Gastroesophageal sphincter (tissue), 4 donors: ENCODE measurements around the gene MAP3K9. TPM values are rescaled to one million over a fixed set of nuclear protein-coding genes. Genes with fewer than 3 reads are reported as not detected.

Experiments
- ATAC-seq: fragments of 150-250 bp; one replicate; pipeline ENCODE4 v1.9.1; 2016; ENCODE audit warnings: mild to moderate bottlenecking, moderate library complexity
- H3K27ac ChIP-seq, 4 donors: fragments of 200-600 bp; sonication (generic) in 3 of 4; 1 replicate in 3 of 4; 2 replicates in 1 of 4; pipeline ENCODE4 v1.5.1; 2016 to 2019
- H3K27me3 ChIP-seq: fragments of 200-600 bp; sonication (generic); one replicate; pipeline ENCODE4 v1.5.1; 2019
- H3K36me3 ChIP-seq, 2 donors: fragments of 200-600 bp; sonication (generic); one replicate each; pipeline ENCODE4 v1.5.1; 2019; ENCODE audit warnings: control low read depth in 1 of 2
- H3K4me1 ChIP-seq, 3 donors: fragments of 200-600 bp; sonication (generic); 1 replicate in 2 of 3; 2 replicates in 1 of 3; pipeline ENCODE4 v1.5.1; 2016 to 2019; ENCODE audit warnings: control low read depth in 2 of 3
- H3K4me3 ChIP-seq, 2 donors: fragments of 200-600 bp; sonication (generic); one replicate each; pipeline ENCODE4 v1.5.1; 2019; ENCODE audit warnings: mild to moderate bottlenecking in 1 of 2, moderate library complexity in 1 of 2
- H3K9me3 ChIP-seq, 3 donors: fragments of 200-600 bp; sonication (generic); one replicate each; pipeline ENCODE4 v1.5.1; 2017 to 2019; ENCODE audit warnings: control low read depth in 2 of 3
- EP300 ChIP-seq: sonication (generic); formaldehyde crosslinking; IDR thresholded peaks from one replicate; pipeline ENCODE4 v1.6.1; 2017; ENCODE audit warnings: antibody characterized with exemption, mild to moderate bottlenecking
- POLR2A ChIP-seq, 2 donors: fragments of 450-650 bp; IDR thresholded peaks; one replicate each; pipeline ENCODE4 v1.6.1; 2017; ENCODE audit warnings: antibody characterized with exemption in 2 of 2, mild to moderate bottlenecking in 2 of 2, moderate library complexity in 1 of 2
- POLR2AphosphoS5 ChIP-seq: sonication (generic); formaldehyde crosslinking; IDR thresholded peaks from one replicate; pipeline ENCODE4 v1.6.1; 2017; ENCODE audit warnings: antibody characterized with exemption
- WGBS, 2 donors: methylation state at CpG; one replicate each; pipeline ENCODE4 v1.1.5; 2018; ENCODE audit warnings: low coverage in 1 of 2; 5-methylcytosine and 5-hydroxymethylcytosine counted together
- total RNA-seq, 4 donors: library from RNA; depleted of rRNA; stranded (reverse); fragments of >200 nt; gene quantifications; one replicate each; pipeline ENCODE4 v1.1.0, GENCODE V29; 2016
- TF ChIP-seq, protein P1 (sequence below), 4 experiments: fragments of 200-600 bp in 2 of 4; fragments of 450-650 bp in 2 of 4; sonication (generic) in 1 of 4; IDR thresholded peaks; one replicate each; pipeline ENCODE4 v1.5.1; 2017 to 2019; ENCODE audit warnings: antibody characterized with exemption in 4 of 4, mild to moderate bottlenecking in 2 of 4, moderate library complexity in 2 of 4

MAP3K9 gene
- total RNA-seq, 4 donors from 2014 or later, result 0.62 to 2.4 (median 0.97) TPM

GRCh38 chr14:70782361-70782760 lies 27.0 kb downstream of the MAP3K9 start:
- ATAC-seq, result no peak
- TF ChIP-seq, protein P1, sequence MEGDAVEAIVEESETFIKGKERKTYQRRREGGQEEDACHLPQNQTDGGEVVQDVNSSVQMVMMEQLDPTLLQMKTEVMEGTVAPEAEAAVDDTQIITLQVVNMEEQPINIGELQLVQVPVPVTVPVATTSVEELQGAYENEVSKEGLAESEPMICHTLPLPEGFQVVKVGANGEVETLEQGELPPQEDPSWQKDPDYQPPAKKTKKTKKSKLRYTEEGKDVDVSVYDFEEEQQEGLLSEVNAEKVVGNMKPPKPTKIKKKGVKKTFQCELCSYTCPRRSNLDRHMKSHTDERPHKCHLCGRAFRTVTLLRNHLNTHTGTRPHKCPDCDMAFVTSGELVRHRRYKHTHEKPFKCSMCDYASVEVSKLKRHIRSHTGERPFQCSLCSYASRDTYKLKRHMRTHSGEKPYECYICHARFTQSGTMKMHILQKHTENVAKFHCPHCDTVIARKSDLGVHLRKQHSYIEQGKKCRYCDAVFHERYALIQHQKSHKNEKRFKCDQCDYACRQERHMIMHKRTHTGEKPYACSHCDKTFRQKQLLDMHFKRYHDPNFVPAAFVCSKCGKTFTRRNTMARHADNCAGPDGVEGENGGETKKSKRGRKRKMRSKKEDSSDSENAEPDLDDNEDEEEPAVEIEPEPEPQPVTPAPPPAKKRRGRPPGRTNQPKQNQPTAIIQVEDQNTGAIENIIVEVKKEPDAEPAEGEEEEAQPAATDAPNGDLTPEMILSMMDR (IDR thresholded peaks at IDR 0.05), result no peak
- TF ChIP-seq POLR2AphosphoS5 (no peak), POLR2A (IDR thresholded peaks at IDR 0.05) (no peak), EP300 (no peak)
- no peak overlapping the region for H3K27ac ChIP-seq
- H3K4me1 ChIP-seq, result no peaks in the 10 kb centered on the region
- 67% methylated on average over 1 of the region's 2 CpGs; no CpG with 5 or more reads in 1 of the 2 donors for WGBS, 2 donors
- H3K9me3 ChIP-seq, result no peaks in the 10 kb centered on the region
- no peaks in the 10 kb centered on the region for H3K36me3 ChIP-seq
- H3K4me3 ChIP-seq, result no peak overlapping the region
- no peaks in the 10 kb centered on the region for H3K27me3 ChIP-seq

DNA sequence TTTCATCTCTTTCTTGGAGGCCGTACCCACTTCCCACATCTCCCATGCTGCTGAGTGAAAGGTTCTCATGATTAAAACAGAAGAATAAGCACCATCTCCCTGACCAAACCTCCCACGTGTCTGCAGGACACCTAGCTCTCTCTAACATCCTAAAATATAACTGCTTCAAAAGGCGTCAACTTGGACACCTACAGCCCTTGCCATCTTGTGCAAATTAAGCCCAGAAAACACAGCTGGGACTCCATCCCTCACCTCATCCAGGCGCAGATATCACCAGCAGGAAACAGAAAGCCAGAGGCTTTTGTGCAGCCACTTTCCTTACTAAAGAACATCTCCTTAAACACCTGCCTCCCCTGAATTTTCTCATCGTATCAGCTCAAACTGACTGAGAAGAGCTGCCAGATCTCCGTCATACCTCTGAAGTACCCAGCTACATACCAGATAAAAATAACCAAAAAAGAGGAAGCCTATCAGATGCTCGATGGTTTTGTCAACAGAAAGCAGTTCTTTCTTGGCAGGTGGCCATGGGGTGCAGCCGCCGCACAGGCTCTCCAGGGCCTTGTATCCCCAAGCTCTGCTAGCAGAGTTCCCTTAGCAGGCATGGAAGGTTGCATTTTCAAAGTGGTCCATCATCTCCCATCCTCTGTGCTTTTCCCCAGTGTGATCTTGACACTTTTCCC lies 28.8 kb downstream of the MAP3K9 start:
- Histone ChIP-seq H3K9me3 (no peaks in the 10 kb centered on the region), H3K4me1 (no peaks in the 10 kb centered on the region), H3K27ac (no peak overlapping the region), H3K36me3 (no peaks in the 10 kb centered on the region), H3K4me3 (no peak overlapping the region), H3K27me3 (no peaks in the 10 kb centered on the region)
- TF ChIP-seq POLR2AphosphoS5 (no peak), POLR2A (IDR thresholded peaks at IDR 0.05) (no peak), EP300 (no peak)
- TF ChIP-seq, protein P1 (IDR thresholded peaks at IDR 0.05), result no peak
- WGBS, 2 donors, result 62 to 90% methylated on average over 6 to 9 of the region's 9 CpGs
- no peak for ATAC-seq

DNA sequence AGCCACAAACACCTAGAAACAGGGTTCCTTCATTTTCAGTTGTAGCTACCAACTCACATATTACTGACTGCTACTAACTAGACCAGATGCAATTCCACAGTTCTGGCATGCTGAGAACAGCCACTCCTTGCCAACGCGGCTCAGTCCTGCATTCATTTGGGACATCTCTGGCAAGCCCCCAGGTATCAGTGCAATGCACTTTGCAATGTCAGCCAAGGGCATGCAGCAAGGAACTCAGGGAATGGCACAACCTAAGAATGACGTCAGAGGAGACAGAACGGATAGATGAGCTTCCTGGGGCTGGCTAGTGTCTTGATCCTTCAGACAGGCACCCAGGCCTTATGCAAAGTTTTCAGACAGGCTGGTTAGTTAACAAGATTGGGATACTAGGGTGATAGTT lies 29.6 kb downstream of the MAP3K9 start:
- no peaks in the 10 kb centered on the region for H3K27me3 ChIP-seq
- ATAC-seq, result no peak
- WGBS, 2 donors, result 69 to 78% methylated on average over 2 to 4 of the region's 4 CpGs
- no peak overlapping the region for H3K4me3 ChIP-seq
- no peaks in the 10 kb centered on the region for H3K9me3 ChIP-seq
- H3K27ac ChIP-seq, result no peak overlapping the region
- no peak for TF ChIP-seq POLR2AphosphoS5
- no peak for TF ChIP-seq POLR2A (IDR thresholded peaks at IDR 0.05)
- no peak for TF ChIP-seq EP300
- TF ChIP-seq, protein P1 (IDR thresholded peaks at IDR 0.05), result no peak
- H3K4me1 ChIP-seq, result no peaks in the 10 kb centered on the region
- no peaks in the 10 kb centered on the region for H3K36me3 ChIP-seq

DNA sequence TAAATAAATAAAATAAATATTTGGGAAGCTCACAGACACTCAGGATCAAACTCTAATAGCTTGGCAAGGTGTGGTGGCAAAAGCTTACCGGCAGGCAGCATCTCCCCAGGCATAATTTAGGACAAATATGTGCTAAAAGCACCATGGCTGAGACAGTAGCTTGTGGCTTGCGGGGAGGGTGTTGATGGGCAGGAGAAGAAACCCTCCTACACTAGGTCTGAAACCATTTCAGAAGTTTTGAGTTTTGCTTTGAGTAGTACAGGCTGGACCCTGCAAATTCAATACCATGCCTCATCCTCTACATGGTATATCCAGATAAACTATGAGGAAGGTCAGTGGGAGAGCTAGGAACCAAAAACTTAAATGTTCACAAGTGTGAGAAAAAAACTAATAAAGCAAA lies 33.1 kb downstream of the MAP3K9 start:
- WGBS, 2 donors, result 79 to 100% methylated on average over 1 to 2 of the region's 2 CpGs
- no peak overlapping the region for H3K27ac ChIP-seq
- no peaks in the 10 kb centered on the region for H3K9me3 ChIP-seq
- no peak for ATAC-seq
- H3K4me1 ChIP-seq, result no peaks in the 10 kb centered on the region
- no peak for TF ChIP-seq POLR2A (IDR thresholded peaks at IDR 0.05)
- no peak for TF ChIP-seq EP300
- TF ChIP-seq, protein P1 (IDR thresholded peaks at IDR 0.05), result no peak
- no peak for TF ChIP-seq POLR2AphosphoS5
- H3K4me3 ChIP-seq, result no peak overlapping the region
- no peaks in the 10 kb centered on the region for H3K27me3 ChIP-seq
- no peaks in the 10 kb centered on the region for H3K36me3 ChIP-seq

DNA sequence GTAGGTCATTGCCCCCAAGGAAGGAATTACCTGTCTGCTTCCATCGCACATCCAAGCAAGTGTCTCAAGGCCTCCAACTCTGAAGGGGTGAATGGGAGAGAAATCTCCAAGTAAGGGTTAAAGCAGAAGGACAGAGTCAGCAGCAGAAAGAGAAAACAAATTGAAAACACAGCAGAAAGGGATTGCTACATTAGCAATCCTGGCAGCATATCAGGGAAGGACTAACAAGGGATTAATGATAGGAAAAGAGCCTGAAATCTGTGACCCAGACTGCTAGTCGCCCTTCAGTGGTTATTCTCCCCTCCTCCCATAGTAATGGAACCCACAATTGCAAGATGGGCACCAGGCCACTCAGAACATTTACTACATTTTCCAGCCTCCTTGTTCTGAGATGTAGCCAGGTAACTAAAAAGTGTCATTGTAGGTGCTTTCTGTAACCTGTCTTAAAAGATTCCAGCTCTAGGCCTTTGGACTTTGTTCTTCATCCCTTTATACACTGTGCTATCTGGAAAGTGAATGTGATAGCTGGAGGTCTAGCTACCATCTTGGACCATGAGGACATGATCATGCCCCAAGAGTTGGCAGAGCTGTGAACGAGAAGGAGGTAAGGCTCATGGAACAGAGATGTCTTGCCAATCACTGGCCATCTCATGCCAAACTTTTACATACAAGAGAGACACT lies 36.0 kb downstream of the MAP3K9 start:
- no peak for ATAC-seq
- Histone ChIP-seq H3K4me1 (no peaks in the 10 kb centered on the region), H3K4me3 (no peak overlapping the region), H3K27ac (no peak overlapping the region), H3K27me3 (no peaks in the 10 kb centered on the region), H3K9me3 (no peaks in the 10 kb centered on the region), H3K36me3 (no peaks in the 10 kb centered on the region)
- TF ChIP-seq POLR2AphosphoS5 (no peak), EP300 (no peak), POLR2A (IDR thresholded peaks at IDR 0.05) (no peak)
- TF ChIP-seq, protein P1 (IDR thresholded peaks at IDR 0.05), result no peak
- 75 to 80% methylated on average over 2 to 3 of the region's 3 CpGs for WGBS, 2 donors
